K562 treated with DMSO at 1 percent for 48 hours (cell line): Measurements from ENCODE around the gene SLC16A14. TPM values are rescaled to one million over a fixed set of nuclear protein-coding genes. Genes with fewer than 3 reads are reported as not detected.

Source experiments
- total RNA-seq: library from RNA; unstranded; fragments of 300-600 nt; gene quantifications from 2 replicates; pipeline ENCODE4 v1.2.3, GENCODE V29; 2022; ENCODE audit warnings: low replicate concordance; ENCODE audit errors: extremely low read depth

The SLC16A14 gene, protein sequence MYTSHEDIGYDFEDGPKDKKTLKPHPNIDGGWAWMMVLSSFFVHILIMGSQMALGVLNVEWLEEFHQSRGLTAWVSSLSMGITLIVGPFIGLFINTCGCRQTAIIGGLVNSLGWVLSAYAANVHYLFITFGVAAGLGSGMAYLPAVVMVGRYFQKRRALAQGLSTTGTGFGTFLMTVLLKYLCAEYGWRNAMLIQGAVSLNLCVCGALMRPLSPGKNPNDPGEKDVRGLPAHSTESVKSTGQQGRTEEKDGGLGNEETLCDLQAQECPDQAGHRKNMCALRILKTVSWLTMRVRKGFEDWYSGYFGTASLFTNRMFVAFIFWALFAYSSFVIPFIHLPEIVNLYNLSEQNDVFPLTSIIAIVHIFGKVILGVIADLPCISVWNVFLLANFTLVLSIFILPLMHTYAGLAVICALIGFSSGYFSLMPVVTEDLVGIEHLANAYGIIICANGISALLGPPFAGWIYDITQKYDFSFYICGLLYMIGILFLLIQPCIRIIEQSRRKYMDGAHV
- total RNA-seq = not detected in 2 replicates

GRCh38 chr2:230068651-230069055 lies at the start of gene SLC16A14:
TSS of gene SLC16A14 (minus strand) at chr2:230068924. CDS start at chr2:230059352, 9,572 bp downstream.

Other genes with a start within 250 kb of the SLC16A14 start
- not detected in 2 replicates for gene TRIP12, start 146.9 kb downstream of the SLC16A14 start, total RNA-seq
- not detected in 2 replicates for gene FBXO36, start 146.4 kb downstream of the SLC16A14 start, total RNA-seq
- not detected in 2 replicates for gene SP110, start 151.1 kb upstream of the SLC16A14 start, total RNA-seq
- gene SP140, start 156.8 kb upstream of the SLC16A14 start, total RNA-seq = not detected in 2 replicates